Measurements from ENCODE around the gene DDO. TPM values are rescaled to one million over a fixed set of nuclear protein-coding genes. Genes with fewer than 3 reads are reported as not detected.

DDO gene, protein sequence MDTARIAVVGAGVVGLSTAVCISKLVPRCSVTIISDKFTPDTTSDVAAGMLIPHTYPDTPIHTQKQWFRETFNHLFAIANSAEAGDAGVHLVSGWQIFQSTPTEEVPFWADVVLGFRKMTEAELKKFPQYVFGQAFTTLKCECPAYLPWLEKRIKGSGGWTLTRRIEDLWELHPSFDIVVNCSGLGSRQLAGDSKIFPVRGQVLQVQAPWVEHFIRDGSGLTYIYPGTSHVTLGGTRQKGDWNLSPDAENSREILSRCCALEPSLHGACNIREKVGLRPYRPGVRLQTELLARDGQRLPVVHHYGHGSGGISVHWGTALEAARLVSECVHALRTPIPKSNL
- total RNA-seq = 1 to 10 TPM; 1.4 to 3.6 (median 2.3) TPM

- TF ChIP-seq POLR2AphosphoS5 (IDR thresholded peaks at IDR 0.05) = peak; percentile 86
- TF ChIP-seq, protein P1, sequence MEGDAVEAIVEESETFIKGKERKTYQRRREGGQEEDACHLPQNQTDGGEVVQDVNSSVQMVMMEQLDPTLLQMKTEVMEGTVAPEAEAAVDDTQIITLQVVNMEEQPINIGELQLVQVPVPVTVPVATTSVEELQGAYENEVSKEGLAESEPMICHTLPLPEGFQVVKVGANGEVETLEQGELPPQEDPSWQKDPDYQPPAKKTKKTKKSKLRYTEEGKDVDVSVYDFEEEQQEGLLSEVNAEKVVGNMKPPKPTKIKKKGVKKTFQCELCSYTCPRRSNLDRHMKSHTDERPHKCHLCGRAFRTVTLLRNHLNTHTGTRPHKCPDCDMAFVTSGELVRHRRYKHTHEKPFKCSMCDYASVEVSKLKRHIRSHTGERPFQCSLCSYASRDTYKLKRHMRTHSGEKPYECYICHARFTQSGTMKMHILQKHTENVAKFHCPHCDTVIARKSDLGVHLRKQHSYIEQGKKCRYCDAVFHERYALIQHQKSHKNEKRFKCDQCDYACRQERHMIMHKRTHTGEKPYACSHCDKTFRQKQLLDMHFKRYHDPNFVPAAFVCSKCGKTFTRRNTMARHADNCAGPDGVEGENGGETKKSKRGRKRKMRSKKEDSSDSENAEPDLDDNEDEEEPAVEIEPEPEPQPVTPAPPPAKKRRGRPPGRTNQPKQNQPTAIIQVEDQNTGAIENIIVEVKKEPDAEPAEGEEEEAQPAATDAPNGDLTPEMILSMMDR (IDR thresholded peaks at IDR 0.05) = no peak
- no peak for TF ChIP-seq POLR2A (IDR thresholded peaks at IDR 0.05)
- TF ChIP-seq EP300 (IDR thresholded peaks at IDR 0.05) = no peak
- H3K4me1 ChIP-seq = peaks cover 0 to 22% (median 0%) of the 10 kb centered on the region in 3 donors
- 8 to 31% methylated on average over 3 to 11 of the region's 12 CpGs for WGBS, 2 donors (ENCODE audit: low coverage in 1 of 2)
- H3K4me3 ChIP-seq = peak within 1 kb of the TSS; percentile 25 to 45
- peak within 1 kb of the TSS; percentile 6 to 80 (median 75) for H3K27ac ChIP-seq
- H3K36me3 ChIP-seq = no peaks in the 10 kb centered on the region
- H3K27me3 ChIP-seq = no peaks in the 10 kb centered on the region
- no peaks in the 10 kb centered on the region for H3K9me3 ChIP-seq
- ATAC-seq = peak; percentile 87
Observed at GRCh38 chr6:110415086-110415916, at the start of gene DDO. Gene DDO, minus strand, starts transcription at chr6:110415575. Its CDS starts 2,113 bp downstream, at chr6:110413462.

GRCh38 chr6:110462884-110463481 lies 47.6 kb upstream of the DDO start:
- Histone ChIP-seq H3K27ac (no peak overlapping the region), H3K36me3 (no peaks in the 10 kb centered on the region), H3K4me1 (no peaks in the 10 kb centered on the region), H3K27me3 (no peaks in the 10 kb centered on the region), H3K4me3 (no peak overlapping the region), H3K9me3 (peaks cover 0 to 45% (median 0%) of the 10 kb centered on the region in 3 donors)
- no peak for TF ChIP-seq EP300 (IDR thresholded peaks at IDR 0.05)
- TF ChIP-seq POLR2AphosphoS5 (IDR thresholded peaks at IDR 0.05) = no peak
- TF ChIP-seq, protein P1 (IDR thresholded peaks at IDR 0.05) = no peak
- TF ChIP-seq POLR2A (IDR thresholded peaks at IDR 0.05) = no peak
- ATAC-seq = no peak
- WGBS, 2 donors (ENCODE audit: low coverage in 1 of 2) = 71% methylated on average over 2 of the region's 2 CpGs; no CpG with 5 or more reads in 1 of the 2 donors

DNA sequence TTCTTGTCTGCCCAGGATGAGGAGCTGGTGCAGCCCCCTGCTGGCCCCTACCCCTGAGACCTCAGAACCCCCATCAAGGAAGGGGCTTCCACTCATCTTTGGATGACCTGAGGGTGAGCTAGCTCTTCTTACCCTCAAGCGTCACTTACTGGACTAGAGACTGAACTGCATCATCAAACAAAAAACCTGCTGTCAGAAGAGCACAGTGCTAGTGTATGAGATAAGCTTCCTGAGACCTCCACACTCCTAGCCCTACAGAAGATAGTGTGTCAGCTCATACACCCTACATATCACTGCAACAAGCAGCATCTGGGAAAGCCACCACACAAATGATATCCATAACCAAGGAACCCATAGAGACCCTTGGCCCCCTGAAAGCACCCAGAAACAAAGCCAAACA lies 46.0 kb upstream of the DDO start:
- Histone ChIP-seq H3K36me3 (no peaks in the 10 kb centered on the region), H3K9me3 (peaks cover 0 to 45% (median 0%) of the 10 kb centered on the region in 3 donors), H3K27ac (no peak overlapping the region), H3K4me3 (no peak overlapping the region), H3K4me1 (no peaks in the 10 kb centered on the region), H3K27me3 (no peaks in the 10 kb centered on the region)
- WGBS, 2 donors (ENCODE audit: low coverage in 1 of 2) = 86% methylated on average over 1 of the region's 1 CpG; no CpG with 5 or more reads in 1 of the 2 donors
- no peak for ATAC-seq
- TF ChIP-seq POLR2A (IDR thresholded peaks at IDR 0.05) (no peak), EP300 (IDR thresholded peaks at IDR 0.05) (no peak), POLR2AphosphoS5 (IDR thresholded peaks at IDR 0.05) (no peak)
- TF ChIP-seq, protein P1 (IDR thresholded peaks at IDR 0.05) = no peak

DNA sequence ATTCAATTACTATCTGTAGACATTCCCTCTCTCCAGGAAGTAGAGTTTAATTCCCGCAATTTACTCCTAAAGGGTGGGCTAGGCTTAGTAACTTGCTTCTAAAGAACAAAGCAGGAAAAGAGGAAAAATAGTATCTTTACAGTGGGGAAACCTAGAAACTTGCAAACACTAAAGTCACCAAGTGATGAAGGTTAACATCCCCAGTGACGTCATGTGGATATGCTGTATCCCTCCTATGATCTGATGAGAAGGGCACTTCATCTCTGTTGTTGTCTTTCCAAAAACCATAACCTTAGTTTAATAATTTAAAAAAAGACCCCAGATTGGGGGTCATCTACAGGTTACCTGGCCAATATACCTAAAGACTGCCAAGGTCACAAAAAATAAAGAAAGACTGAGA lies 43.8 kb upstream of the DDO start:
- H3K27me3 ChIP-seq = no peaks in the 10 kb centered on the region
- H3K36me3 ChIP-seq = no peaks in the 10 kb centered on the region
- no peak for ATAC-seq
- TF ChIP-seq POLR2AphosphoS5 (IDR thresholded peaks at IDR 0.05) (no peak), EP300 (IDR thresholded peaks at IDR 0.05) (no peak), POLR2A (IDR thresholded peaks at IDR 0.05) (no peak)
- TF ChIP-seq, protein P1 (IDR thresholded peaks at IDR 0.05) = no peak
- H3K4me1 ChIP-seq = no peaks in the 10 kb centered on the region
- H3K9me3 ChIP-seq = peaks cover 0 to 37% (median 0%) of the 10 kb centered on the region in 3 donors
- no peak overlapping the region for H3K4me3 ChIP-seq
- no peak overlapping the region for H3K27ac ChIP-seq
- WGBS, 2 donors (ENCODE audit: low coverage in 1 of 2) = 92 to 100% methylated on average over 1 to 2 of the region's 2 CpGs

All from gastroesophageal sphincter (tissue), 4 donors.